Caki2 (cell line): Measurements from ENCODE around the gene EPB41L2. TPM values are rescaled to one million over a fixed set of nuclear protein-coding genes. Genes with fewer than 3 reads are reported as not detected.

Source experiments
- DNase-seq: peaks from one replicate; pipeline ENCODE4 v3.0.0-alpha.2; 2015; ENCODE audit warnings: low read depth
- in situ Hi-C: cut with HindIII; loops from 2 replicates; pipeline ENCODE4 v1.10.0; 2016; ENCODE audit warnings: low sequenced_read_pairs, low pct_unique_long_range_greater_than_20kb, mixed read lengths
- total RNA-seq: library from RNA; depleted of rRNA; stranded (reverse); fragments of >200 nt; shearing (Covaris generic); gene quantifications from 2 replicates; pipeline ENCODE4 v1.2.3, GENCODE V29; 2014; ENCODE audit warnings: low replicate concordance

Gene EPB41L2
- total RNA-seq, 1 experiment from 2014 or later, result 66.1 TPM

DNA sequence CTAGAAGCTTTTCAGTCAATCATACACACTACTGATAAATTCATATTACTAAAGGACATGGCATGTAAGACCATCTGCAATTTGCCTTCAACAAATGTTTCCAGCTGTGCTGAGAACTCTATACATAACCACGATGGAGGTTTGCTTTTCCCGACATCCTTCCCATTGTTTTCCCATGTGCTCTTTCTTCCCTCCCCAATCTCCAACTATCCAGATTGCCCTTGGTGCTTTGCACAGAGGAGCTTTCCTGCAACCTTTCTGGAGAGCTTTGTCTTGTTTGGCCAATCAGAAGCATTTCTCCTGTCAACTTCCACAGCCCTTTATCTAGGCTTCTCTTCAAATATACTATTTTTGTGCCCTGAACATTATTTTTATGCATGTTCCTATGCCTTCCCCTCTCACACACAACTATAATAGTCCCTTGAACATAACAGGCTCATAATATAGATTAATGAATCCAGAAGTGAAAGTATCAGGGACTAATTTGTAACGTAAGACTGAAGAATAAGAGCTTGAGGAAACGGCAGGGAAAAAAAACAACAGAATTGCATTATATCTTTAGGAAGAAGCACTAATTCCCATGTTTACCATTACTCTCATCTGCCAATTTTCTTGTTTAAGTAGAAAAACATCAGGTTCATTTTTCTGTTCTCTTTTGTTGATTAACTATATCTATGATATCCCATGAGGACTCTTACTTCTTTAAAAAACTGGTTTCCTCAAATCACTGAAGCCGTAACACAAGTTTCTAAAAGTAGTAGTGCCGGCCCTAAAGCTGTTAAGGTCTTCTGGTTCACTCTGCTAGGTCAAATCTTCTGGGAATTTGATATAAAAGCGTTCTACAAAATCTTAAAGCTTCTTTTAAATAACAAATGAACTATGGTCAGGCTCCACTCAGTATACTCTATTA is 215.8 kb downstream of the EPB41L2 start:
- DNase-seq, result no peak
- in situ Hi-C loops, result no loop called here

DNA sequence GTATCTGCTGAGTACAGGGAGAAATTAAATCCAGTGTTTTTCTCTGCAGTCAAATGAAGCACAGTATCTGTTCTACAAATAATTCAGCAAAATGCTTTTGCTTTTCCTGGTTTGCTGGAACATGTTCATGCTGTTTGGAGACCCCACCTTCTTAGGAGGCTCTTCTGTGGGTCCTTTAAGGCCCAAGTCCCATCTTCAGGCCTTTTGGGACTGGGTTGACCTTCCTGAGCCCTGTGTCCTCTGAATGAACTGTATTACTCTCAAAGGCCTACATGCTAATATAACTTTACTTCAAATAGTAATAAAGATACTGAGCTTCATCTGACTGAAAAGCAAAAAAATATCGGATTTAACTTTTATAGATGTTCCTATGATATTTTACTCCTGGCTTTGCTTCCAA is 216.5 kb downstream of the EPB41L2 start:
- in situ Hi-C loops, result no loop called here
- no peak for DNase-seq

DNA sequence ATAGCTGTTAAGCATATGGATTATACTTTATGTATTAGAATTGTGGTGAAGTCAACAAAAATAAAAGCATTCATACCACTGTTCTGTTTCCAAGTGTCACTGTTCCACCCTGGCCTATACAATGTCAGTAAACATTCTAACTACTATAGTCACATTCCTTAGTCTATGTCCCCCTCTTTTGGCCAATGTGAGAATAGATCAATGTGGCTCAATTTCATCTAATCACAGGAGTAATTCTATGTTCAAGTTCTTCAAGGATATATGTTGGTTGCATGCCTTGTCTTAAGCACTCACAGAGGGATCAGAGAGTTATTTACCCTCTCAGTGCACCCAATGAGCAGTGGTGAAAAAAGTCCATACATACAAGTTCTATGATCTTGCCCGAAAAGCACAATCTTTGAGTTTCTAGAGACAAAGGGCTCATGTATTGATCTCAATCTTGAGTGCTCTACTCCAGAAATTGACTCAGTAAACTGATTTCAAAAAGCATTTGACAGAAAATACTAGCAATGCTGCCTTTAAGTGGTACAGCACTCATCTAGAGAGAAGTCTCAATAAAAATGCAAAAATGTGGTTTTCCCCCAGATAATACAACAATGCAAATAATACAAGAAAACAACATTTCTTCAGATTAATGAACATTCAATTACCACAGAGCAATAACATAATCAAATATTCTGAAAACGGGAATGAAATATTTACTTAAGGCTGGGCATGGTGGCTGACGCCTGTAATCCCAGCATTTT is 219.3 kb downstream of the EPB41L2 start:
- DNase-seq, result peak; percentile 16
- in situ Hi-C loops, result no loop called here

DNA sequence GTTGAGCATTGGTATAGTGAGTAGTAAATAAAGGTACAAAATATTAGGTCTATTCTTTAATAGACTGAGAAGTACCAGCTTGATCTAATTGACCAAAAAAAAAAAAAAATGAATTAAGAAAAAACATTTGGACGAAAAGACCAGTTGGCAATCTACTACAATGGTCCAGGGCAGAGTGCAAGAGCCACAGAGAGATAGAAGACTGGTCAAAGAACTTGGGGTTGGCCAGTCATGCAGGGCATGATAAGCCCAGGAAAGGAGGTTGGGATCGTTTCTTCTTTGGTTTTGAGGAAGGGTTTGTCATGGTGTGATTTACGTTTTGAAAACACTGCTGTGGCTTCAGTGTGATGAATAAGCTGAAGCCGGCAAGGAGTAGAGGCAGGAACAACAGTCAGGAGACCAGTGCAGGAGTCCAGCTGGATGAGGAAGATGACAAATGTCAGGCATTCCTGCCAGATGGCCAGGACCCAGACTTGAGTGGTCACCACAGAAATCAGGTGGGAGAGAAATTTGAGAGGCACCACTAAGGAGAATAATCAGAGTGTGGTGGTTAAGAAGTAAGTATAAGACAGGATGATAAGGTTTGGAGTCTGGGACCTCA is 221.8 kb downstream of the EPB41L2 start:
- in situ Hi-C loops, result no loop called here
- no peak for DNase-seq

DNA sequence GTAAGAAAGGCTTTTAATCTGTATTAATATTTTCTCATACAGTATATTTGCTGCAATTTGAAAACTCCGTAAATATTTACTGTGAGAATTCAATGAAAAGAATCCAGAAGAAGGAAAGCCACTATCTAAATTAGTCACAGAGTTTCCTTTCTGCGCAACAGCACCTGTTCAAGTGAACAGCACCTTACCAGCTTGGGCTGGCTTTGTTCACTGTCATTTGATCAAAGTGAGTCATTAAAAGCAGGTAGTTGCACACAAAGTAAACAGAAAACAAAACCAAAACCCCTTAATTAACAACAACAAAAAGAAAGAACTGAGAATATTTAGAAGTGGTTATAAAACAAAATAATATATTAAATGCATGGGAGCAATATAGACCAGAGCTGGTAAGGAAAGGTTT is 223.0 kb downstream of the EPB41L2 start:
- DNase-seq, result no peak
- in situ Hi-C loops, result no loop called here

DNA sequence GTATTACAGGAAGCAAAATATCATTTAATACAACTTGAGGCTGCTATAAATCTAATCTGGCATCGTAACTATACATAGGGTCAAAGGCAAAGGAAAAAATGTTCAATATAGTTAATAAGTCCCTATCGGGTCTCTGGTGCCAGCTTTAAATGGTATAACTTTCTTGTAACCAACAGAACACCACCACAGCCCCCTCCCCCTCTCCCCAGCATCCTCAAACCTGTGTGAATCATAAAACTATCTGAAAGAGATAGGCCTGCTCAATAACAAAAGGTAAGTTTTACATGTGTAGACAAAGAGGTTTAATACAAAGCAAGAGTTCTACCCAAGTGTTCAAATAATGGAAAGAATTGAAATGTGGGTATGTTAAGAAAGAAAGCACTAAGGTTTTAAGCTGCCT is 223.7 kb downstream of the EPB41L2 start:
- DNase-seq, result no peak
- in situ Hi-C loops, result no loop called here

DNA sequence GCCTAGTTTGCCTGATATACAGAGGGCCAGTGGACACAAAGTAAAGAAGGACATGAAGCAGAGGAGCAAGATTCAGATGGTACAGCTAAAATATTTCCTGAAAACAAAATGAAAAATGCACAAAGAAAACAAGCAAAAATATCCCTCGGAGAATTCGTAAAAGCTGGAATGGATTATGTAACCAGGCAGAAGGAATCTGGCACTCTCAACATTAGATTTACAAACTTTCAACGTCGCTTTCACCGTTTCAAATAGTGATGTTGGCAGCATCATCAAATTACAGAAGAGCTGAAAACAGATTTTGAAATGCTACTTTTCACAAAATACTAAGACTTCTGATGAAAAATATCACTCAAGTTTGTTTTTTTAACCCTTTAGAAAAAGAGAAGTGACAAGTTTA is 224.1 kb downstream of the EPB41L2 start:
- DNase-seq, result no peak
- in situ Hi-C loops, result no loop called here

DNA sequence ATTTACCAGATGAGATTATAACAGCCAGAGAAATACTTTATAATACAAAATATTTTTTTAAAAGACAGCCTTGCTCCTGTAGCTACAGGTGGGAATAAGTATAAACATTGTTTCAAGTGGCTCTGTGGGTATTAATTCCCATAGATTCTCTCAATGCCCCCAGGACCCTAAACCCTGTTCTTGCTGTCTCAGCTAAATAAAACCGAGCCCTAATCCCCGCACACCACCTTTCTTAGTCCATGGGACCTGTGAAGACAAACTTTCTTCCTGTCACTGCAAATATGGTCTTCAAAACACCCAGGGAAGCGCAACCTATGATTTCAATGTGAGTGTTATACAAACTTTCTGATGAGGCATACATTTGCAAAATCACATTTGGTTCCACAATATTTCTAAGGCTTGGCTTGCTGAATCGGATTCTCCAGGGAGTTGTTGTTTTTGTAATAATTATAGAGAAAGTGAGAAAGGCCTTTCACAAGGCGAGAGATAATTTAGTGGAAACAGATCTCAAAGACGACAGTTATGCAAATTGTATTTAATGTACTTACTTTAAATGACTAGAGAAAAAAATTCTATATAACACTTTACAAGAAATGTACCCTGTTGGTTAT is 224.7 kb downstream of the EPB41L2 start:
- in situ Hi-C loops, result no loop called here

DNA sequence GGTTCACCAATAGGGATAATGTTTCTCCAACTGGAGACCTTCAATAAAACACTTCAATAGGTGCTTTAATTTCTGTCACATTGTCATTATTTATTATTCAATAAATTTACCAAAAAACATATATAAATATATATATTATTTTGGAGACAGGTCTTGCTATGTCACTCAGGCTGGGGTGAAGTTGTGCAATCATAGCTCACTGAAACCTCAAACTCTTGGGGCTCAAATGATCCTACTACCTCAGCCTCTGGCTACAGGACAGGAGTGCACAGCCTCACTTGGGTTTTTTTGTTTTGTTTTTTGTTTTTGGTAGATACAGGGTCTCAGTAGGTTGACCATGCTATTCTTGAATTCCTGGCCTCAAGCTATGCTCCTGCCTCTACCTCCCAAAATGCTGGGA is 226.0 kb downstream of the EPB41L2 start:
- DNase-seq, result no peak
- in situ Hi-C loops, result no loop called here

More for the DNA sequence above, 224.7 kb downstream of the EPB41L2 start:
- DNase-seq, result no peak

DNA sequence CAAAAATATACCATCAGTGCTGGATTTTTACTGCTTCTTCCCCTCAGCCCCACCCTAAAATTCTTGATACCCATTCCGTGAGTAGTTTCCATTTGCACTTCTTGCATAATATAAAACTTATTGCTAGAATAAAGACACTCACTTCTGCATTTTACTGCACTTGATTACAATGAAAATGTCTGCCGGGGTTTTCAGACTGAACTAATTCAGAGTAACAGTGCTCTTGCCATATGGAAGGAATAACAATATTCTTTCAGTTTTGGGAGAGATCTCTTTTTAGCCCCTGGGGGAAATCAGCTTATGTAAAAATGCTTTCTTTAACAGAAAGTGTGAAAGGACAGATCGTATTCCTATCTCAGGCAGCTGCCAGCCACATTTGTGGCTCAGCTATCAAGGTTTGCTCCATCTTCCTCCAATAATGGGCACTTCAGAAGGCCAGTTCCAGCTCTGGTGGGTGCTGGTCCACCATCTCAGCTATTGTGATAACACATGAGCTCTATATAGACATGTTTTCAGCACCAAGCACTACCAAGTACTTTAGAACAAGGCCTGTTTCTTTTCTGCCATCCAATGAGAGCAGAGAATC is 226.9 kb downstream of the EPB41L2 start:
- DNase-seq, result no peak
- in situ Hi-C loops, result no loop called here

DNA sequence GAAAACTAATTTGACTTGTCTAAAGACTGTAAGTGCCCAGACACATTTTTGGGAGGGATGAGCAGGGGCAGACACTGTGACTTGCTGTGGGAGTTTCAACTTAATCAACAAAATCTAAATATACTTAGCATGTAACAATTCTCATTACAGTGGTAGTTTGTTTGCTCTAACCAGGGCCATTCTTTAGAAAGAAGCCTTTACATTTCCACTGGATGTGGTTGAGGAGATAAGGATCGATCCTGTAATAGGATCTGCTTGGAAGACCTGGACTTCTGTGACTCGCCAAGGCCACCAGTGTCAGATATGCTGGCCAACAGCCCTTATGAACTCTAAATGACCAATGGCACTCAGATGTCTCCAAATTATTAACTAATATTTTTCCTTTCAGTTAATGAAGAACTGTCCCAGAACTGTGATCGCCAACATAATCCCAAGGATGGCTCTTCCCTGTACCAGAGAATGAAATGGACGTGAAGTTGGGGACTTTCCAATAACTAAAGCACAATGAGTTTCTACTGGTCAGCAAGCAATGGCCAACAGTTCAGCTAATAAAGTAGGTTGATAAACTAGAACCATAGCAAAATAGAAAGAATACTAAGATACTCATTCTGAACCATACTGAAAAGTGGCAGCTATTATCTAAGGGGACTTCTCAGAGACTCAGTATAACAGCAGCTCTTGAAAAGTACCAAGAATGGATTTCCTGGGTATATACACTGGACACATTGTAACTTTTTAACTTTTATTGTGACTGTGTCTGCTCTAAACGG is 228.4 kb downstream of the EPB41L2 start:
- peak; percentile 16 for DNase-seq
- in situ Hi-C loops, result no loop called here

DNA sequence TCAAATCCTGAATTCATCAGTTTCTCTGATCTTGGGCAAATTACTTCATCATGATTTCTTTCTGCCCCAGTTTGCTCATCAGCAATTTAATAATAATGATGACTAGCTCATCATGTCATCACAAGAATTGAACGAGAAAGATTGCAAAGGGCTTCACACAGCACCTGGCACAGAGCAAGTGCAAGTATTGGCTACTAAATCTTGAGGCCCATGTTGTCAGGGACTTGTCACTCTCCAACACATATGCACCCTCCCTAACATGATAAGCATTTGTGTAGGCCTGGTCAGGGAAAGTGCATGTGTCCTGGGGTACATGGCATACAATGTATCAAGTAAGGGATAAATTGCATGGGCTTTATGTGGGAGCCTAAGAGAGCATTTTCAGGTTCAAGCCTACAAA is 229.5 kb downstream of the EPB41L2 start:
- no peak for DNase-seq
- in situ Hi-C loops, result no loop called here

DNA sequence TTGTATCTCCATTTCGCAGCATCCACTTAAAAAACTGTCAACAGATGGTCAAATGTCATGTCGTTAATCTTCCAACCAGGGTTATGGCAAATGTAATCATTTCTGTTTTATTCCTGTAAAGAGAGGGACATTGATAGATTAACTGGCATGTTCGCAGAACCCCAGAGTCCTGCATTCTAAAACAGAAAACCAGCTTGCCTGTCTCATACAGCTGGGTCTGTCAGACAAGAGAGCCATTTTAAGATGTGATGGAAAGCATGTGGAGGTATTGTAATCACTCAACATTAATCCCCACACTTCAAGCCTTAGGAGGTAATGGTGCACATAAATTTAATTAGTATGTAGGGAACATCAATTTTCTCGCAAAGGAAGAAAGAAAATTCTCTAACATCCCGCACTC is 231.4 kb downstream of the EPB41L2 start:
- no peak for DNase-seq
- in situ Hi-C loops, result no loop called here

DNA sequence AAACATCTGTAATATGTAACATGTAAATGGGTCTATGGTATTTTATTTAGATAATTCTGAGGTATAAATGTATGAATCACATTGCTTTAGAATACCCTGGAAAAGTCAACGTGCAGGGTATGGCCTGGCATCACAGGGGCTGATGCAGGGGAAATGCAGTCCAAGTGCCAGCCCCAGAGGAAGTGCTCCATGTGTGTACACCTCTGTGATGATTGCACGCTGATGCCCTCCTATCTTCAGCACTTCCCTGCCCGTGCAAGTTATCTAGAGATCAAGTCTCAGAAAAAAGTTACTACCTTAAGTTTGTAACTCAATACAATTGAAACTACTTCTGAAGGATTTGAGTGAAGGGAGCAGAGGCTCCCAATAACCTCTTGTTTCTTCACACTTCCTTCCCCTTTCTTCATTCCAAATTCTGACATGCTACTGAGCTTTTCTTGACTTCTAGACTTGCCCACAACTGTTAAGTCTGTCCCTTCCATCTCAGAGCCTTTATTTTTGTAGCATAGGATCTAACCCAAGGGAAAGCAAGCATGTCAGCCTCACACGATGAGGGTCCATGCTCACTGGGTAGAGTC is 233.6 kb downstream of the EPB41L2 start:
- no peak for DNase-seq
- in situ Hi-C loops, result no loop called here

DNA sequence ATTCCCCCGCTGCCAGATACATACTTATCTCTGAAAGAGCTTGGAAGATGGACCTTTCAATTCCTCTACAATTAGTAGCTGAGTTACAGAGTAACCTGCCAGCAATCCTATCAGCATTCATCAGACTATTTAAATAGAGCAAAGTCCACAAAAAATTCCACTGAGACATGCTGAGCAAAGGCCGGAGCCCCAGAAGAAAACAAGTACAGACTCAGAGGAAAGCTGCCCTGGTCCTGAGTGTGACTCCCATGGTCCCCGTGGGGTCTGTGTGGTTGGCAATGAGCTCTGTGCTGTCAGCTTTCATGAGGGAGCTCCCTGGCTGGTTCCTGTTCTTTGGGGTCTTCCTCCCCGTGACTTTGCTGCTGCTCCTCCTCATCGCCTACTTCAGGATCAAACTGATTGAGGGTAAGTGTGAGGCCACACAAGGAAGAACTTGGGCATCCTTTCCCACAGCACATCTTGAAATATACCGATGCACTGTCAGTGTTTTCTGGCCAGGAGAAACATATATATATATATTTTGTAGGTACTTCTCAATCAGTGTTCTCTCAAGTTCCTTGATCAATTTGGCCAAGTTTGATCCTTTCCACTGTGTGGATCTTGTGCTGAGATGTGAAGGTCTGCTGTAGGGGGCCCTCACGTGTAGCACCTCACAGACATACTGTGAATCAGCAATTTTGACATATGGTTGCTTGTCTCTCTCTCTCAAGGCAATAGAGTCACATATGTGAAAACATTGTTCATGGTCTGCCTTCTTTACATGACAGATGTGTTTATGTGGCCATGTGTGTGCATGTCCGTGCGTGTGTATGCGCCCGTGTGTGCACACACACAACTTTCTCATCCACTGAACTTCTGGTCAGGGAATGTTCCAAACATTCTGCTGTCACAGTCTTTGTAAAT is 235.5 kb downstream of the EPB41L2 start, which contains the start of gene SMLR1:
Gene SMLR1, plus strand, starts transcription at position 160 of the 903 bp plus-strand sequence. Its CDS starts 8 bp downstream, at position 168.
- DNase-seq, result peak; percentile 16

DNA sequence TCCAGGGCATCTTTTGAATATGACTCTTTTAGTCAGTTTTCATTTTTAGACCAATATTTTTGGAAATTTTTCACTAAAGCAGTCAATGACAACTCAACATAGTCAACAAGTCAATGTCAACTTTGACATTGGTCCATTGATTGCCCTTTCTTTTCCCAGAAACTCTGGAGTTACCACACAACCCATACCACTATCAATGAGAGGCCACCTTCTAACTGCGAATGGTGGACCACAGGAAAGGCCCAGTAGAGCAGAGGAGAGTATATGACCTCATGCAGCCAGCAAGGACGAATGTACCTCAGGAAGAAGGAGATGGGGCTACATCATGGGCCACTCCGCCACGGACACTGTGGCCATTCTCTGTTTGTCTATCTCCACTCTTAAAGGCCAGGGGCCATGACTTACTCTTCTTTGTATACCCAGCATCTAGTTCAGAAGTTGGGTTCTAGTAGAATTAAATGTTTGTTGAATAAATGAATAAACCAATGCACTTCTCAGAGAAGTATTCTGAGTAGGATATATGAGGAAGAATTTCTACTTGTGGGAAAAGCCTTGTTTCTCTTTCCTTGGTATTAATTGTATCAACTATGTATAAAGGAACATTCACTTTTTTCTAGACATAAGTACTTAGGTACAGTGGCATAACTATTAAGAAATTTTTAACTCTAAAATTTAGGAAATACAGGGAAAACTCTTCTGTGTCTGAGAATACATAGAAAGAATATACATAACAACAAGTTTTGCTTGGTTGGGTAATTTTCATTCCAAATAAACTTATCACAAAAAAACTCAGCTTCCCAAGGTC is 236.4 kb downstream of the EPB41L2 start:
- in situ Hi-C loops, result no loop called here
- no peak for DNase-seq

More for the DNA sequence above, 235.5 kb downstream of the EPB41L2 start, which contains the start of gene SMLR1:
- in situ Hi-C loops, result no loop called here
